ENCODE data around the gene SNX14.

DNA sequence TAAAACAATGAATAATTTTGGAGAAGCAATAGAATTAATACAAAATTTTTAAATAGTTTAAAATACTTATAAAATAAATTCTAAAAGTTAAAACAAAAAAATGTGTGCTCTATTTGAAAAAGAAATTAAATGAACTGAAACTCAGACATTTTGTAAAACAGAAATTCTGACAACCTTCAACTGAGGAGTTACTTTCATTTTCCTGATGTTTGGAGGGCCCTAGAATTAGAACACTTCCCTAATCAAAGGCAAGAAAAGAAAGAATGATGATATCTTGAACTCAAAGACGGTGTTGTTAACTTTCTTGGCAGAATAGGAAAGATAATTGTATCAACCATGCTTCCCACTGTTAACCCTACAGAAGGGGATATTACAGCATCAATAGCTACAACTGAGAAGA is 27.9 kb downstream of the SNX14 start:
- TF ChIP-seq, protein P1, sequence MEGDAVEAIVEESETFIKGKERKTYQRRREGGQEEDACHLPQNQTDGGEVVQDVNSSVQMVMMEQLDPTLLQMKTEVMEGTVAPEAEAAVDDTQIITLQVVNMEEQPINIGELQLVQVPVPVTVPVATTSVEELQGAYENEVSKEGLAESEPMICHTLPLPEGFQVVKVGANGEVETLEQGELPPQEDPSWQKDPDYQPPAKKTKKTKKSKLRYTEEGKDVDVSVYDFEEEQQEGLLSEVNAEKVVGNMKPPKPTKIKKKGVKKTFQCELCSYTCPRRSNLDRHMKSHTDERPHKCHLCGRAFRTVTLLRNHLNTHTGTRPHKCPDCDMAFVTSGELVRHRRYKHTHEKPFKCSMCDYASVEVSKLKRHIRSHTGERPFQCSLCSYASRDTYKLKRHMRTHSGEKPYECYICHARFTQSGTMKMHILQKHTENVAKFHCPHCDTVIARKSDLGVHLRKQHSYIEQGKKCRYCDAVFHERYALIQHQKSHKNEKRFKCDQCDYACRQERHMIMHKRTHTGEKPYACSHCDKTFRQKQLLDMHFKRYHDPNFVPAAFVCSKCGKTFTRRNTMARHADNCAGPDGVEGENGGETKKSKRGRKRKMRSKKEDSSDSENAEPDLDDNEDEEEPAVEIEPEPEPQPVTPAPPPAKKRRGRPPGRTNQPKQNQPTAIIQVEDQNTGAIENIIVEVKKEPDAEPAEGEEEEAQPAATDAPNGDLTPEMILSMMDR (IDR thresholded peaks at IDR 0.05): no peak
- no peak for TF ChIP-seq POLR2A (IDR thresholded peaks at IDR 0.05)
- TF ChIP-seq EP300 (IDR thresholded peaks at IDR 0.05): no peak
